Right lobe of liver (tissue), 4 donors: ENCODE data around the gene ZMIZ1.

ENCODE experiments used
- CTCF ChIP-seq, 4 donors: fragments of 200-600 bp in 3 of 4; fragments of 450-650 bp in 1 of 4; IDR thresholded peaks; one replicate each; pipeline versions ENCODE4 v1.5.1 to v1.8.0; 2016 to 2022; ENCODE audit warnings: antibody characterized with exemption in 4 of 4, mild to moderate bottlenecking in 2 of 4
- POLR2A ChIP-seq: fragments of 450-650 bp; IDR thresholded peaks from one replicate; pipeline ENCODE4 v1.6.1; 2017; ENCODE audit warnings: antibody characterized with exemption, mild to moderate bottlenecking
- donor health status: DM: no; HTN: no; CAD: no.
- donor health status: DM: no; HTN: no; CAD: no.
- donor health status: DM: no; HTN: yes; CAD: no.

- TF ChIP-seq CTCF (IDR thresholded peaks at IDR 0.05) (no peak), POLR2A (no peak)
These were observed 19.0 kb downstream of the ZMIZ1 start for GRCh38 chr10:79087721-79088120.
